Measurements from ENCODE around the gene ATP6V1C2. TPM values are rescaled to one million over a fixed set of nuclear protein-coding genes. Genes with fewer than 3 reads are reported as not detected.
"Not testable (repeated sequence)": the region's sequence is repeated elsewhere in the genome, so short reads cannot be mapped to it uniquely, and the experiment has no call there.

The ATP6V1C2 gene
- total RNA-seq, 1 donor from 2014 or later, result 0.11 TPM

DNA sequence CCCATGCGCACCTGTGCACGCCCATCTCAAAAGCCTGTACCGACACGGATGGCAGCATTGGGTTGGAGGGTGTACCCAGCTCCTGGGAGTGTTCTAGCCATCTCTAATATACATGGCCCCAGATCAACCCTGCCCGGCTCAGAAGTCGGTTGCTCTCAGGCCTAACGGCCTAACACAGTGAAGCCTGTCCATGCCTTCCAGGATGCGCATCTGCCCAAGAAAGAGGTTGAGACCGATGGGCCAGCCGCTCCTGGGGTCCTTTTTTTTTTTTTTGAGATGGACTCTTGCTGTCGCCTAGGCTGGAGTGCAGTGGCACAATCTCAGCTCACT lies 59.0 kb downstream of the ATP6V1C2 start:
- Mint-ChIP-seq H3K36me3 (peaks cover 26% of the 10 kb centered on the region), H3K27me3 (ENCODE audit: insufficient read depth, low read depth) (peaks cover 2% of the 10 kb centered on the region), H3K4me3 (no peak overlapping the region), H3K27ac (no peak overlapping the region), H3K9me3 (no peaks in the 10 kb centered on the region), H3K4me1 (peaks cover 3% of the 10 kb centered on the region)
- Histone ChIP-seq H3K4me2 (no peak overlapping the region), H2AFZ (replicated peaks) (no peak overlapping the region), H3K27me3 (no peaks in the 10 kb centered on the region), H3K4me1 (no peaks in the 10 kb centered on the region), H3K36me3 (no peaks in the 10 kb centered on the region), H4K20me1 (ENCODE audit: low read depth) (peaks cover 6% of the 10 kb centered on the region), H3K9ac (no peak overlapping the region), H3K9me3 (ENCODE audit: low read depth) (no peaks in the 10 kb centered on the region), H3K79me2 (ENCODE audit: low read depth) (no peaks in the 10 kb centered on the region), H3K27ac (no peak overlapping the region), H3K4me3 (no peak overlapping the region), H3F3A (ENCODE audit: low read depth) (no peaks in the 10 kb centered on the region)
- TF ChIP-seq EZH2 (IDR thresholded peaks at IDR 0.05), result no peak
- TF ChIP-seq EZH2phosphoT487 (IDR thresholded peaks at IDR 0.05), result no peak
- TF ChIP-seq, protein P1, sequence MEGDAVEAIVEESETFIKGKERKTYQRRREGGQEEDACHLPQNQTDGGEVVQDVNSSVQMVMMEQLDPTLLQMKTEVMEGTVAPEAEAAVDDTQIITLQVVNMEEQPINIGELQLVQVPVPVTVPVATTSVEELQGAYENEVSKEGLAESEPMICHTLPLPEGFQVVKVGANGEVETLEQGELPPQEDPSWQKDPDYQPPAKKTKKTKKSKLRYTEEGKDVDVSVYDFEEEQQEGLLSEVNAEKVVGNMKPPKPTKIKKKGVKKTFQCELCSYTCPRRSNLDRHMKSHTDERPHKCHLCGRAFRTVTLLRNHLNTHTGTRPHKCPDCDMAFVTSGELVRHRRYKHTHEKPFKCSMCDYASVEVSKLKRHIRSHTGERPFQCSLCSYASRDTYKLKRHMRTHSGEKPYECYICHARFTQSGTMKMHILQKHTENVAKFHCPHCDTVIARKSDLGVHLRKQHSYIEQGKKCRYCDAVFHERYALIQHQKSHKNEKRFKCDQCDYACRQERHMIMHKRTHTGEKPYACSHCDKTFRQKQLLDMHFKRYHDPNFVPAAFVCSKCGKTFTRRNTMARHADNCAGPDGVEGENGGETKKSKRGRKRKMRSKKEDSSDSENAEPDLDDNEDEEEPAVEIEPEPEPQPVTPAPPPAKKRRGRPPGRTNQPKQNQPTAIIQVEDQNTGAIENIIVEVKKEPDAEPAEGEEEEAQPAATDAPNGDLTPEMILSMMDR (IDR thresholded peaks at IDR 0.05), result no peak
- DNase-seq (ENCODE audit: low spot score), result no peak

DNA sequence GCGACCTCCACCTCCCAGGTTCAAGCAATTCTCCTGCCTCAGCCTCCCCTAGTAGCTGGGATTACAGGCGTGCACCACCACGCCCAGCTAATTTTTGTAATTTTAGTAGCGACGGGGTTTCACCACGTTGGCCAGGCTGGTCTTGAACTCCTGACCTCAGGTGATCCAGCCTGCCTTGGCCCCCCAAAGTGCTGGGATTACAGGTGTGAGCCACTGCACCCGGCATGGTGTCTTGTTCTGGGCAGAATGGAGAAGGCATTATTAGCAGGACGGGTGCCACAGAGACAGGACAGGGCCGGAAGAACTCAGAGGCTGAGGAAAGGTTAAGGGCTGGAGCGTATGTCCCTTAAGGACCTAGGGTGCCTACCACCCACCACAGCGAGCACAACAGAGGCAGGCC lies 59.4 kb downstream of the ATP6V1C2 start:
- not testable (repeated sequence) for H3K27ac ChIP-seq; H3K79me2 ChIP-seq (ENCODE audit: low read depth); H3K27me3 Mint-ChIP-seq (ENCODE audit: insufficient read depth, low read depth); H3K27me3 ChIP-seq; H3K4me1 ChIP-seq; H3K27ac Mint-ChIP-seq; H3K9me3 ChIP-seq (ENCODE audit: low read depth); H2AFZ ChIP-seq (replicated peaks); H3K4me3 Mint-ChIP-seq; H3F3A ChIP-seq (ENCODE audit: low read depth); H3K4me2 ChIP-seq; DNase-seq (ENCODE audit: low spot score); H3K4me3 ChIP-seq; H3K9ac ChIP-seq; H3K4me1 Mint-ChIP-seq; H4K20me1 ChIP-seq (ENCODE audit: low read depth); H3K9me3 Mint-ChIP-seq; H3K36me3 ChIP-seq
- H3K36me3 Mint-ChIP-seq, result peaks cover 26% of the 10 kb centered on the region

DNA sequence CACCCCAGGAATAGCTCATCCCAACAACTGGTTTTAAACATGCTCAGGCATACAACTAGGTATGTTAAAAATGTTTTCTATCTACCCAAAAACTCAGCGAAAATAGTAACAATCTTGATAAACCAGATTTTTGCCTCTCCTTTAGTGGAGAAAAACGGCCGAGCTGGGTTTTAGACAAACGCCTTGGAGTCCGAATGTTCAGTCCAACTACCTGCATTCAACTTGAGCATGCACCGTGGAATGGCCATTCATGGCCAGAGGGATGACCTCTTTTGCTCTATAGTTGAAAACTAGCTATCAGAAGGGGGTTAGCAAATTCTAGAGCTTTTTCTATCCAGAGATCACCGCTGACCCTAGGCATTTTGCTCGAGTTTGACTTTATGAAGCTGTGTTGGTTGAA lies 60.3 kb downstream of the ATP6V1C2 start:
- H3K9me3 Mint-ChIP-seq, result no peaks in the 10 kb centered on the region
- Histone ChIP-seq H3K4me2 (no peak overlapping the region), H3F3A (ENCODE audit: low read depth) (no peaks in the 10 kb centered on the region), H4K20me1 (ENCODE audit: low read depth) (peaks cover 10% of the 10 kb centered on the region), H3K36me3 (peaks cover 3% of the 10 kb centered on the region), H2AFZ (replicated peaks) (no peak overlapping the region), H3K9ac (no peak overlapping the region), H3K4me3 (no peak overlapping the region), H3K27ac (no peak overlapping the region), H3K27me3 (no peaks in the 10 kb centered on the region), H3K4me1 (no peaks in the 10 kb centered on the region), H3K9me3 (ENCODE audit: low read depth) (no peaks in the 10 kb centered on the region), H3K79me2 (ENCODE audit: low read depth) (no peaks in the 10 kb centered on the region)
- H3K4me1 Mint-ChIP-seq, result no peaks in the 10 kb centered on the region
- TF ChIP-seq EZH2phosphoT487 (IDR thresholded peaks at IDR 0.05), result no peak
- TF ChIP-seq EZH2 (IDR thresholded peaks at IDR 0.05), result no peak
- TF ChIP-seq, protein P1 (IDR thresholded peaks at IDR 0.05), result no peak
- DNase-seq (ENCODE audit: low spot score), result no peak
- H3K4me3 Mint-ChIP-seq, result no peak overlapping the region
- peaks cover 2% of the 10 kb centered on the region for H3K27me3 Mint-ChIP-seq (ENCODE audit: insufficient read depth, low read depth)
- H3K27ac Mint-ChIP-seq, result no peak overlapping the region
- H3K36me3 Mint-ChIP-seq, result peaks cover 29% of the 10 kb centered on the region

DNA sequence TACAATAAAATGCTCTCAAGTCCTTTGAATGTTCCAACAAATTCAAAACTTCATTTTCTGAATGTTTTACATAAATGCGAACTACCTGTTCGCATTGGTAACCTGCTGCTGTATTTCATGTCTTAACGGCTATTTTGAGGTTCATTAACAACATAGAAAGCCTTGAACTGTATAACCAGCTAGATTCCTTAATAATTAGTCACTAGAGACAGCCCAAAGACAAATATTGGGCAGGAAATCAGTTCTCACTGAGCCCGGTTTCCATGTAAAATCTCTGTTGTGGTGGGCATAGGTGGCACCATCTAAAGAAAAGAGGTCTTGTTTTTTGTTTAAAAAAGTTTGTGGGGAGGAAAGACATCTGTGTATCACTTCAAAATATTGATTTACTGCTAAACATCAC lies 62.0 kb downstream of the ATP6V1C2 start:
- Mint-ChIP-seq H3K27me3 (ENCODE audit: insufficient read depth, low read depth) (peaks cover 2% of the 10 kb centered on the region), H3K9me3 (no peaks in the 10 kb centered on the region), H3K36me3 (peaks cover 40% of the 10 kb centered on the region), H3K4me1 (no peaks in the 10 kb centered on the region), H3K27ac (no peak overlapping the region), H3K4me3 (no peak overlapping the region)
- H3K4me3 ChIP-seq, result no peak overlapping the region
- H3K9me3 ChIP-seq (ENCODE audit: low read depth), result no peaks in the 10 kb centered on the region
- H3K27ac ChIP-seq, result no peak overlapping the region
- no peak overlapping the region for H3K4me2 ChIP-seq
- H3K79me2 ChIP-seq (ENCODE audit: low read depth), result no peaks in the 10 kb centered on the region
- no peak for DNase-seq (ENCODE audit: low spot score)
- no peak overlapping the region for H3K9ac ChIP-seq
- H3K27me3 ChIP-seq, result no peaks in the 10 kb centered on the region
- H3K36me3 ChIP-seq, result peaks cover 10% of the 10 kb centered on the region
- peaks cover 21% of the 10 kb centered on the region for H4K20me1 ChIP-seq (ENCODE audit: low read depth)
- no peaks in the 10 kb centered on the region for H3K4me1 ChIP-seq
- TF ChIP-seq EZH2phosphoT487 (IDR thresholded peaks at IDR 0.05) (no peak), EZH2 (IDR thresholded peaks at IDR 0.05) (no peak)
- TF ChIP-seq, protein P1 (IDR thresholded peaks at IDR 0.05), result no peak
- H3F3A ChIP-seq (ENCODE audit: low read depth), result no peaks in the 10 kb centered on the region
- H2AFZ ChIP-seq (replicated peaks), result no peak overlapping the region

Data from neural progenitor cell (in vitro differentiated cells).